Nephron progenitor cell (in vitro differentiated cells): Measurements from ENCODE around the gene SLC38A8.
A peak's percentile ranks its signal among the peaks of the same experiment; 100 is the strongest.

Experiments
- DNase-seq: peaks from one replicate; pipeline ENCODE4 v3.0.0; 2021
- H3K27ac Mint-ChIP-seq: 2 replicates; pipeline ENCODE4 v1.8.0; 2021; ENCODE audit warnings: mild to moderate bottlenecking, moderate library complexity, mixed read lengths
- H3K27me3 Mint-ChIP-seq: 2 replicates; pipeline ENCODE4 v1.8.0; 2021; ENCODE audit warnings: mild to moderate bottlenecking, low read depth, mixed read lengths; ENCODE audit not compliant: poor library complexity
- H3K36me3 Mint-ChIP-seq: 2 replicates; pipeline ENCODE4 v1.8.0; 2021; ENCODE audit warnings: low read depth, mixed read lengths
- H3K4me1 Mint-ChIP-seq: 2 replicates; pipeline ENCODE4 v1.8.0; 2021; ENCODE audit warnings: mixed read lengths
- H3K4me3 Mint-ChIP-seq: 2 replicates; pipeline ENCODE4 v1.8.0; 2021; ENCODE audit warnings: mild to moderate bottlenecking, moderate library complexity, mixed read lengths
- H3K9me3 Mint-ChIP-seq: 2 replicates; pipeline ENCODE4 v1.8.0; 2021; ENCODE audit warnings: mild to moderate bottlenecking, moderate library complexity, mixed read lengths
- CTCF ChIP-seq: fragments of 200-600 bp; sonication (generic); IDR thresholded peaks from 2 replicates; pipeline ENCODE4 v1.5.0; 2021; ENCODE audit warnings: antibody characterized with exemption

SLC38A8 gene

GRCh38 chr16:84042879-84043485 is 387 bp upstream of the SLC38A8 start:
- TF ChIP-seq CTCF: no peak
- Mint-ChIP-seq H3K4me3 (peak overlapping the region; percentile 52), H3K4me1 (peaks cover 61% of the 10 kb centered on the region), H3K9me3 (no peaks in the 10 kb centered on the region), H3K27me3 (peaks cover 32% of the 10 kb centered on the region), H3K36me3 (no peaks in the 10 kb centered on the region), H3K27ac (no peak overlapping the region)
- DNase-seq: peak; percentile 37

- no peak for DNase-seq
- Mint-ChIP-seq H3K9me3 (no peaks in the 10 kb centered on the region), H3K27ac (no peak overlapping the region), H3K4me1 (peaks cover 61% of the 10 kb centered on the region), H3K4me3 (no peak overlapping the region), H3K36me3 (no peaks in the 10 kb centered on the region), H3K27me3 (peaks cover 32% of the 10 kb centered on the region)
- TF ChIP-seq CTCF: no peak
Measured at GRCh38 chr16:84041881-84042280, 714 bp downstream of the SLC38A8 start.

GRCh38 chr16:84040823-84041820 is 1.5 kb downstream of the SLC38A8 start:
- TF ChIP-seq CTCF: no peak
- Mint-ChIP-seq H3K4me3 (peak overlapping the region; percentile 8), H3K9me3 (peaks cover 4% of the 10 kb centered on the region), H3K36me3 (no peaks in the 10 kb centered on the region), H3K27ac (peak overlapping the region; percentile 85), H3K4me1 (peaks cover 61% of the 10 kb centered on the region), H3K27me3 (peaks cover 32% of the 10 kb centered on the region)
- DNase-seq: no peak

GRCh38 chr16:84040226-84040822 is 2.3 kb downstream of the SLC38A8 start:
- no peak for DNase-seq
- Mint-ChIP-seq H3K4me3 (peak overlapping the region; percentile 8), H3K4me1 (peaks cover 61% of the 10 kb centered on the region), H3K36me3 (peaks cover 4% of the 10 kb centered on the region), H3K27me3 (peaks cover 32% of the 10 kb centered on the region), H3K27ac (peak overlapping the region; percentile 85), H3K9me3 (peaks cover 12% of the 10 kb centered on the region)
- TF ChIP-seq CTCF: no peak

- H3K27me3 Mint-ChIP-seq: peaks cover 34% of the 10 kb centered on the region
Measured at GRCh38 chr16:84039696-84040095, 2.9 kb downstream of the SLC38A8 start.

More at GRCh38 chr16:84039696-84040095, 2.9 kb downstream of the SLC38A8 start:
- DNase-seq: no peak
- TF ChIP-seq CTCF: no peak
- Mint-ChIP-seq H3K4me1 (peaks cover 61% of the 10 kb centered on the region), H3K27ac (no peak overlapping the region), H3K9me3 (peaks cover 15% of the 10 kb centered on the region), H3K4me3 (no peak overlapping the region), H3K36me3 (peaks cover 4% of the 10 kb centered on the region)
